LNCAP (cell line): ENCODE measurements around the gene EPHA2.

Source experiments
- CTCF ChIP-seq: fragments of 450-650 bp; IDR thresholded peaks from 2 replicates; pipeline ENCODE4 v1.5.1; 2017; ENCODE audit warnings: mild to moderate bottlenecking

EPHA2 gene

GRCh38 chr1:16151995-16152384 lies 3.9 kb downstream of the EPHA2 start:
- TF ChIP-seq CTCF: no peak

- TF ChIP-seq CTCF: no peak
These were observed 4.5 kb downstream of the EPHA2 start for GRCh38 chr1:16151196-16151994.

- no peak for TF ChIP-seq CTCF
These were observed 5.4 kb downstream of the EPHA2 start for GRCh38 chr1:16150508-16150907.

- no peak for TF ChIP-seq CTCF
These were observed 6.0 kb downstream of the EPHA2 start for GRCh38 chr1:16149702-16150488.

- TF ChIP-seq CTCF: no peak
These were observed 6.7 kb downstream of the EPHA2 start for GRCh38 chr1:16149146-16149545.

- no peak for TF ChIP-seq CTCF
These were observed 7.4 kb downstream of the EPHA2 start for GRCh38 chr1:16148329-16149092.

GRCh38 chr1:16147156-16147926 lies 8.5 kb downstream of the EPHA2 start:
- no peak for TF ChIP-seq CTCF
